Fibroblast of peridontal ligament (primary cell): ENCODE data around the gene CBX2.
"Not testable (repeated sequence)": the region's sequence is repeated elsewhere in the genome, so short reads cannot be mapped to it uniquely, and the experiment has no call there.

Experiments used
- DNase-seq: peaks from one replicate; pipeline ENCODE4 v3.0.0-alpha.2; 2010; ENCODE audit errors: extremely low read depth

Gene CBX2

DNA sequence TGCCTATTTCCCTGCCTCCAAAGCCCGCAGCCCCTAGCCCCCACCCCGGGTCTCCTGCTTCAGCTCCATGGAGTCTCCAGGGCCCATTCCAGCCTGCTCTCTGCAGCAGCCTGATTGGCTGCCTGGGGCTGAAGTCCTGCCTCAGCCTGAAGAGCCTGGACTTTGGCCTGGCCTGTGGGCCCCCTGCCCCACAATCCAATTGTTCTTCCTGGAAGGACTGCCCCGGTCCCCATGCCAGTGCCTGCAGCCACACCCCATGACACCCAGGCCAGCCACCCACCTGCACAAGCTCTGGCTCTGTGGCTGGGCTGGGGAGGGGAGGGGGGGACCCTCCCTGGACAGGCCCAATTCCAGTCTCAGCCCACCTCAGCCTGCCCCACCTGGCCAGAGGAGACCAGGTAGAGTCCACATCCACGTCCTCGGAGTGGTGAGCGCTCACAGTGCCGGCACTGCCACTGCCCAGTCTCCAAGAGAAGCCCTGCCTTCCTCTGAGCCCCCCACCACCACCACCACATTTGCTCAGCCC, 34.9 kb upstream of the CBX2 start:
- DNase-seq = no peak

DNA sequence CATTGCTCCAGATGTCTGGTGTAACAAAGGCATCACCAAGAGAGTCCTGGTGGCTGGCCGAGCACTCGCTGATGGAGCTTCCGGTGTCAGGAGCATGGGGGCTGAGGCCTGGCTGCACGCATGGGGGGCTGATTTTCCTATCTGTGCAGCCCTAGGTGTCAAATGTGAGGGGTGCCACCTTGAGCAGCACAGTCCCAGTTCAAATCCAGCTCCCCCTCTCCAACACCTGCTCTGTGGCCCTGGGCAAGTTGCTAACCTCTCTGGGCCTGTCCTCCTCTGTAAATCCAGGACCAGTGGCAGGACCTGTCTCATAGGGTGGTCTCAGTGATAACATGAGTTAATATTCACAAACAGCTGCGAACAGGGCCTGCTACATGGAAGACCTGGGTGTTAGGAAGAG, 34.3 kb upstream of the CBX2 start:
- no peak for DNase-seq

DNA sequence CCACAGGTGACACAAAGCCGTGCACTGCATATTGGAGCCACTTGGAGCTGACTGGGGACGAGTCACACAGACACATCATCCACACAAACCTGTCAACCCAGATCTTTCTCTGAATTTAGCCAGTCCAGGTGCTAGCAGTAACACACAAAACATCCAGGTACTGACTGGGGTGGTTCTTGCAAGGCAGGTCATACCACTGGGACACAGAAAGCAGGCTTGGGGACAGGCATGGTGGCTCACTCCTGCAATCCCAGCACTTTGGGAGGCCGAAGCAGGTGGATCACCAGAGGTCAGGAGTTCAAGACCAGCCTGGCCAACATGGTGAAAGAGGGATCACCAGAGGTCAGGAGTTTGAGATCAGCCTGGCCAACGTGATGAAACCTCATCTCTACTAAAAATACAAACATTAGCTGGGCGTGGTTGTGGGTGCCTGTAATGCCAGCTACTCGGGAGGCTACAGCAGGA, 32.3 kb upstream of the CBX2 start:
- no peak for DNase-seq

GRCh38 chr17:79746889-79747507, 30.9 kb upstream of the CBX2 start:
- DNase-seq = no peak

DNA sequence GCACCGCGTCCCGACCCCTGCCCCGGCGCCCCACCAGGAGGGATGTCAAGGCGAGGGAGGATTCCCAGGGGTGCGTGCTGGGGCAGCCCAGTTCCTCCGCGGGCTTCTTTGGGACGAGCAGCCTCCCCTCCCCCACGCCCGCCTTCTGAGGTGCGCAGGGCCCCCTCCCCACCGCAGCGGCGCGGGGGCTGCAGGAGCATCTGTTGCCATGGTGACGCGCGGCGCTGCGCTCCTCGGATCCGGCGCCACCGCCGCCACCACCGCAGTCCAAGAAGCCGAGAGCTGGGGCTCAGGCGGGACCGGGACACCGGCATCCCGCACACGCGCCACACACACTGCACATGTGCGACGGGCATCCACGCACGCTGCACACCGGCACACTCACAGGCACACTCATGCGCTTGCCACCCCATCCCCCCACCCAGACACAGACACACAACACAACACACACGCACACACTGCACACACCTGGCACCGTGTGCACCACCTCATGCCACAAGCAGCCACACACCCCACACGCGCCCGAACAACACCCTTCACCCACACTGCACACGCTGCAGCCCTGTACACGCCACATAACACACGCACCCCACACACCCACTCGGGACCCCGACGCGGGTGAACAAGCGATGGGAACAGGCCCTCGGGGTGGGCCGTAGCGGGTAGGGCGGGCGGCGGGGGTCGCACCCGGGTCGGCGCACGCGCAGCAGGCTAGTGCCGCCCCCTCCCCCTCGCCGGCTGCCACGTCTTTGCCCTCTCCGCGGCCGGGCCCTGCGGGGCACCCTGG, 30.2 kb upstream of the CBX2 start:
- DNase-seq = no peak

DNA sequence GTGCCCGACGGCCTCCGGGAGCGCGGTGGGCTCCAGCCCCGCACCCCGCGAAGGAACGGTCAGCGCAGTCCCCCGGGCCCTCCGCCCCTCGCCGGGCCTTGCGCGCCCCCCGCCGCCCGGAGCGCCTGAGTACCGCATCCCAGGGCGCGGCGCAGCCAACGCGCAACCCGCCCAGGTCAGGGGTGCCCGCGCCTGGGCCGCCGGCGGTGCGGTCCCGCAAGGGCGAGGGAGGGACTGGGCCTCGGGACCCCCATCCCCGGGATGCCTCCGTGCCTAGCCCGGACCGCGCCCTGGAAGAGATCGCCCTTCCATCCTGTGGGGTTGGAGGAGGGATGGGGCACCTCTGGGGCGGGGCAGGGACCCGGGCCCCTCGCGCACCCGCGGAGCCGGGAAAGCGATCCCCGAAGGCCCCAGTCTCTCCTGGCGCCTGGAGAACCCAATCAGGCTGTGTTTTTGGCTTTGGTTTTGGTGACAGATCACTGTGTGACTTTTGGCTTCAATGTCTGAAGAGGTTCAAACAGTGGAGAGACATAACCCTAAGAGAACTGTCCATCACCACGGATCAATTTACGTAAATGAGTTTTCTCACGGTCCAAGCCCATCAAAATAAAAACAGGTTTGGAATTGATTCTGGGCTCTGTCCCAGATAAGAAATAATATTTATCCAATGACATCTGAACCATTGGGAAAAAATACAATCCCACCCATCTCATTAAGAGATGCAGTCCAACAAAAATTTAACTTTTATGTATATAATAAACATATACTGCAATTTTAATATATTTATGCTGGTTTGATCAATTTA, 29.5 kb upstream of the CBX2 start:
- DNase-seq = no peak

- DNase-seq = peak; percentile 69
Measured at GRCh38 chr17:79749156-79749815, 28.7 kb upstream of the CBX2 start.

DNA sequence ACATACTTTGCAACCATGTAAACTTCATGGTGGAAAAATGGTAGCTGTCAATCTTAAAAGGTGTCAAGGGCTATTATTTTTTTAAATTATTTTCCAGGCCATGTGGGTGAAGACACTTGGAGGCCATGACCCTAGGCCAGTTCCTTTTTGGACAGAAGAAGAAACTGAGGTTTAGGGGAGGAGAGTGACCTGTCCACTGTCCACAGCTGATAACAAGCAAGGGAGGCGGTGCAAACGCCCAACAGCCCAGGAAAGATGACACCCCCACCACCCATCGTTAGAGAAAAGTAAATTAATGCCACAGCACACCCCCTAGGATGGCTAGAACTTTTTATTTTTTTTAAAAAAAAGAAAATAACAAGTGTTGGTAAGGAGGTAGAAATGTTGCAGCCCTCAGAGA, 28.0 kb upstream of the CBX2 start:
- no peak for DNase-seq

DNA sequence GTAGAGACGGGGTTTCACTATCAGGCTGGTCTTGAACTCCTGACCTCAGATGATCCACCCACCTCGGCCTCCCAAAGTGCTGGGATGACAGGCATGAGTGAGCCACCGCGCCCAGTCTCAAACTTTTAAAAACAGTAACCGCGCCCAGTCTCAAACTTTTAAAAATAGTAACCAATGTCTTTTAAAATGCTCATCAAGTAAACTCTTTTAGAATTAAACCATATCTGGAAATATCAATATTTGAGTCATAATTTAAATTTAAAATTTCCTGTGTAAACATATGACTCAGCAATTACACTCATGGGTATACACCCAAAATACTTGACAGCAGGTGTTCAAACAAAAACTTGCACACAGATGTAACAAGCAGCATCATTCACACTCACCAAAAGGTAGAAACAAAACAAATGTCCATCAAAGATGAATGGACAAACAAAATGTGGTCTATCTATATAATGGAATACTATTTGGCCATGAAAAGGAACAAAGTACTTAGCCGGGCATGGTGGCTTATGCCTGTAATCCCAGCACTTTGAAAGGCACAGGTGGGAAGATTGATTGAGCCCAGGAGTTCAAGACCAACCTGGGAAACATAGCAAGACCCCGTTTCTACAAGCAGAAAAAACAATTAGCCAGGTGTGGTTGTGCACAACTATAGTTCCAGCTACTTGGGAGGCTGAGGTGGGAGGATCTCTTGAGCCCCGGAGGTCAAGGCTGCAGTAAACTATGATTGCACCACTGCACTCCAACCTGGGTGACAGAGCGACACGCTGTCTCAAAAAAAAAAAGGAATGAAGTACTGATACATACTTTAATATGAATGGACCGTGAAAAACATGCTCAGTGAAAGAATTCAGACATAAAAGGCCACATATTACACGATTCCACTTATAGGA, 27.1 kb upstream of the CBX2 start:
- no peak for DNase-seq

GRCh38 chr17:79752175-79752574, 25.8 kb upstream of the CBX2 start:
- DNase-seq = no peak

DNA sequence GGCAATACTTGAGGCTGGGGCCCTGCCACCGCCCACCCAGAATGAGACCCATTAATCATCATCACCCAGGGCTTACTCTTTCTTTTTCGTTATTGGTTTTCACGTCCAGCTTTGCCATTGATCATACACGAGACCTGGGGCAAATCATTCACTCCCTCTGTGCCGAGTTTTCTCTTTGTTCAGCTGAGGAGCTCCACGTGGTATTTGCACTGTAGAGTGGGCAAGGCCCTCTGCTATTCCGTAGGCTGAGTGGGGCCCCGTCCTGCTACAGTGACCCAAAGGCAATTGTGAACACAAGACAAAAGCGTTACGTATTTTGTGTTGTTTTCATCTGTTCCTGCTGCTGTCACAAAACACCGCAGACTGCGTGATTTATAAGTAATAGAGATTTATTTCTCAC, 23.6 kb upstream of the CBX2 start:
- DNase-seq = no peak

DNA sequence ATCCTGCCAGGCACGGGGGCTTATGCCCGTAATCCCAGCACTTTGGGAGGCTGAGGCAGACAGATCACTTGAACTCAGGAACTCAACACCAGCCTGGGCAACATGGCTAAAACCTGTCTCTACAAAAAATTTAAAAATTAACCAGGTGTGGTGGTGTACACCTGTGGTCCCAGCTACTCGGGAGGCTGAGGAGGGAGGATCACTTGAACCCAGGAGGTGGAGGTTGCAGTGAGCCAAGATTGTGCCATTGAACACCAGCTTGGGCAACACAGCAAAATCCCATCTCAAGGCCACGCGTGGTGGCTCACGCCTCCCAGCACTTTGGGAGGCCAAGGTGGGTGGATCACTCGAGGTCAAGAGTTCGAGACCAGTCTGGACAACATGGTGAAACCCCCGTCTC, 23.0 kb upstream of the CBX2 start:
- not testable (repeated sequence) for DNase-seq

- no peak for DNase-seq
Measured at GRCh38 chr17:79755591-79755990, 22.4 kb upstream of the CBX2 start.

GRCh38 chr17:79757140-79757745, 20.7 kb upstream of the CBX2 start:
- no peak for DNase-seq

- no peak for DNase-seq
Measured at GRCh38 chr17:79758271-79758670, 19.7 kb upstream of the CBX2 start.

GRCh38 chr17:79760197-79760906, 17.6 kb upstream of the CBX2 start:
- no peak for DNase-seq

- no peak for DNase-seq
Measured at GRCh38 chr17:79761894-79762589, 15.9 kb upstream of the CBX2 start.

DNA sequence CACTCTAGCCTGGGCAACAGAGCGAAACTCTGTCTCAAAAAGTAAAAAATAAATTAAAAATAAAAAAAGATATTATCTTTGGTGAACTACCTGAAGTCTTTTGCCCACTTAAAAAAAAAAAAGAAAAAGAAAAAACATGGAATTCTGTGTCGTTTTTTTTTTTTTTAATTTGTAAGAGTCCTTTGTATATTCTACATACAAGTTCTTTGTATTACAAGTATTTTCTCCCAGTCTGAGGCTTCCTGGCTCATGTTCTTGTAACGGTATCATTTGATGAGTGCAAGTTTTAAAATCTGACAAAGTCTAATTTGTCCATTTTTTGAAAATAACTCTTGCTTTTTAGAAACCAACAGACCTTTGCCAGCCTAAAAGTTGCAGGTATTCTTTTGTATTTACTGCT, 12.2 kb upstream of the CBX2 start:
- no peak for DNase-seq
